ENCODE data around the gene XYLT1.

- TF ChIP-seq GABPA (IDR thresholded peaks at IDR 0.05; ENCODE audit: low read depth, low read length) (no peak), GABPA (CRISPR knock-in tag; IDR thresholded peaks at IDR 0.05; ENCODE audit: low read depth) (no peak), ZNF18 (CRISPR knock-in tag; IDR thresholded peaks at IDR 0.05; ENCODE audit: insufficient replicate concordance) (no peak), ZNF660 (CRISPR knock-in tag; IDR thresholded peaks at IDR 0.05; ENCODE audit: borderline replicate concordance, low read depth) (no peak), TEAD2 (CRISPR knock-in tag; IDR thresholded peaks at IDR 0.05) (no peak)
These were observed 106.2 kb downstream of the XYLT1 start for GRCh38 chr16:17364319-17365210.

Data from HepG2 (cell line).